ENCODE measurements around the gene SMPD3.

GRCh38 chr16:68357923-68358322, 90.4 kb downstream of the SMPD3 start:
- TF ChIP-seq CTCF (IDR thresholded peaks at IDR 0.05), result no peak
- no peak for TF ChIP-seq POLR2A (IDR thresholded peaks at IDR 0.05)
